D721Med (cell line): ENCODE measurements around the gene MCIDAS.

Experiments used
- DNase-seq: peaks from one replicate; pipeline ENCODE4 v3.0.0; 2011; ENCODE audit warnings: low spot score; ENCODE audit not compliant: insufficient read length
- FAIRE-seq: peaks from 2 replicates; lab custom pipeline; 2011; peaks lifted over from hg19 to GRCh38; lab: Jason Lieb, UNC
- TF ChIP-seq, protein P1 (sequence below): IDR thresholded peaks from 2 replicates; pipeline ENCODE4 v1.5.1; 2012; ENCODE audit warnings: mild to moderate bottlenecking, control low read depth; ENCODE audit not compliant: insufficient read depth; ENCODE audit errors: missing control alignments

MCIDAS gene

DNA sequence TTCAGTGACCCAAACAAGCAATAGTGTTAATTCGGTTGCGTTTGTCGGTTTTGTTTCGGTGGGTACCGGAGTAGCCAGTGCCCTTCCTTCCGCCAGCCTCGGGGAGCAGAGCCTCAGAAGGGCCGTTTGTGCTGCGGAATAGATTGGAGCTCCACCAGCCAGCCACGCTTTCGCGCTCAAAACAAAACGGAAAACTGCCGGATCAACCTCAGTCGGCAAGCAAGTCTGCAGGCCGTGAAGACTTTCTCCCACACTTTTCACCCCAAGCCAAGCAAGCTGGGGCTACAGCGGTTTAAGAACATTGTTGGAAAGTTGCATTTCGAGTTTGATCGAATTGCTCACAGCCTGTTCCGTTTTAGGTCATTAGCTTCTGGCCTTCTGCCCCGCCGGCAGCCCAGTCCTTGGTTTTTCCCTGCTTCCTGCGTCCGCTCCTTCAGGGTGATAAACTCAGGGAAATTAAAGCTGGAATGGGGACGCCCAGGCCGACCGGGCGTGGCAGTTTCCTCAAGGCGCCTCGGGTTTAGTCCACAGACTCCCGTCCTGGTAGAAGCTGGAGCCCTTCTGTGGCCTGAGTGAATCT, 7.1 kb upstream of the MCIDAS start:
- FAIRE-seq (no peak), DNase-seq (no peak)

DNA sequence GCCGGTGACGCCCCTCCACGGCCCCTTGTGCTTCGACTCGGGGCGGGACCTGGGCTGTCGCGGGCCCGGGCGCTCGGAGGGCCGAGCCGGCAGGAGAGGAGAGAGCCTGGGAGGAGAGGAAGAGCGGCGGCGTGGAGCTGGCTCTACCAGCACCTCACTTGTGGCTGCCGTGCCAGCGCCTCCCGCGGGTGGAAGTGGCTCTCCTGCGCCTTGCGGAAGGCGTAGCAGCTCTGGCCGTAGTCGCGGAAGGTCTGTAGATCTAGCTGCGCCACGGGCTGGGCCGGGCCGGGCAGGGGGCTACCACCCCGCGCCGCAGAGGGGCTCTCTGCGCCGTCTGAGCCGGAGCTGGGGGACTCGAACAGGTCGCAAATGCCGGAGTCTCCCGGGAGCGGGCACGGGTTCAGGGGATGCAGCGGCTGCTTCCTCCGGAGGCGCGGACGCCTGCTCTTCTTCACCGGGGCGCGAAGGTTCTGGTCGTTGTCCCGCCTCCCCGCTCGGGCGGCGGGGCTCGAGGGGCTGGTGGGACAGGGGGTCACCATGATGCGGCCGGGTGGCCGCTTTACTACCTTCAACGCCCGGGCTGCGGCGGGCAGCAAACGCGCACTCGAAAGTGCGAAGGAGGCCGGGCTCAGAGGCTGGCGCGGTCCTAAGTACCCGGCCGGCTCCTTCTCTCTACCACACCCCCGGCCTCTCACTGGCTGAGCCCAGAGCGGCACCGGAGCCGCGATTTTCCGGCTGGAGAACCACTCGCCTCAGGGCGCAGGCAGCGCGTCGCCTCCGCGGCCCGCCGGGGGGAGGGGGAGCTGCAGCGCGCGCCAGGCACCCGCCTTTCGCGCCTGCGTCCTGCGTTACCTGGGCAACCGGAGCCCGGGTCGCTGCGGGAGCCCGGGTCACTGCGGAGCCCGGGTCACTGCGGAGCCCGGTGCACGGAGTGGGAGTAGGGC, 6.1 kb upstream of the MCIDAS start, which contains the start of gene CCNO:
Gene CCNO (minus strand): TSS at position 624 of the 944 bp plus-strand sequence. CDS start 85 bp downstream, at position 539.
- TF ChIP-seq, protein P1, sequence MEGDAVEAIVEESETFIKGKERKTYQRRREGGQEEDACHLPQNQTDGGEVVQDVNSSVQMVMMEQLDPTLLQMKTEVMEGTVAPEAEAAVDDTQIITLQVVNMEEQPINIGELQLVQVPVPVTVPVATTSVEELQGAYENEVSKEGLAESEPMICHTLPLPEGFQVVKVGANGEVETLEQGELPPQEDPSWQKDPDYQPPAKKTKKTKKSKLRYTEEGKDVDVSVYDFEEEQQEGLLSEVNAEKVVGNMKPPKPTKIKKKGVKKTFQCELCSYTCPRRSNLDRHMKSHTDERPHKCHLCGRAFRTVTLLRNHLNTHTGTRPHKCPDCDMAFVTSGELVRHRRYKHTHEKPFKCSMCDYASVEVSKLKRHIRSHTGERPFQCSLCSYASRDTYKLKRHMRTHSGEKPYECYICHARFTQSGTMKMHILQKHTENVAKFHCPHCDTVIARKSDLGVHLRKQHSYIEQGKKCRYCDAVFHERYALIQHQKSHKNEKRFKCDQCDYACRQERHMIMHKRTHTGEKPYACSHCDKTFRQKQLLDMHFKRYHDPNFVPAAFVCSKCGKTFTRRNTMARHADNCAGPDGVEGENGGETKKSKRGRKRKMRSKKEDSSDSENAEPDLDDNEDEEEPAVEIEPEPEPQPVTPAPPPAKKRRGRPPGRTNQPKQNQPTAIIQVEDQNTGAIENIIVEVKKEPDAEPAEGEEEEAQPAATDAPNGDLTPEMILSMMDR, result no peak
- FAIRE-seq (no peak), DNase-seq (no peak)

More for the DNA sequence above, 7.1 kb upstream of the MCIDAS start:
- TF ChIP-seq, protein P1, result no peak

DNA sequence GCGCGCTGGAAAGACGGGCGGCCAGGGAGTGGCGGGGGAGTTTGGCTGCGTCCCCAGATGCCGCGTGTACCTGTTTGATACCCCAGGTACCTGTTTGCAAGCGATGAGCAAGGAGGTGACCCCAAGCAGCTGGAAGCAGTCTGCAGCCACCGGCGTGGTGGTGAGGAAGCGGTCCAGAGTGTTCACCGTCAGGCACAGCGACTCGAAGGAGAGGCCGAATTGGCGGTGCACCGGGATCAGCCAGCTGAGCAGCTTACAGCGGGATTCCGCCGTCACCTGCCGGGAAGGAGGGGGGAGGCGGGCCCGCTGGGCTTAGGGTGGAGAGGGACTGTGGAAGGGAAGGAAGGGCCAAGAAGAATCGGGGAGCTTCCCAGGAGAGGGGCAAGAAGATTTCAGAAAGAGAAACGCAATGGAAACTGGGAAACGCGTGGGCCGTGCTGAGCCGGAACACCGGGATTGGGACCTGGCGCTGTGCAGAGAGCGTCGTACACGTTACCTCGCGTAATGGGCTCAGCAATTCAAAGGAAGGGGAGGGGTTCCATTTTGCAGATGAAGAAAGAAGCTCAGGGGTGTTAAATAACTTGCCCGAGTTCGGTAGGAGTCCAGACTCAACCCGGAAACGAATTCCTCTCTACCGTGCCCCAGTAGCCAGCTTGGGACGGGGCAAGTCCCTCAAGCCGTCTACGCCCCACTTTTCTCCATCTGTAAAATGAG, 5.3 kb upstream of the MCIDAS start:
- TF ChIP-seq, protein P1, result no peak
- FAIRE-seq, result no peak
- DNase-seq, result no peak

DNA sequence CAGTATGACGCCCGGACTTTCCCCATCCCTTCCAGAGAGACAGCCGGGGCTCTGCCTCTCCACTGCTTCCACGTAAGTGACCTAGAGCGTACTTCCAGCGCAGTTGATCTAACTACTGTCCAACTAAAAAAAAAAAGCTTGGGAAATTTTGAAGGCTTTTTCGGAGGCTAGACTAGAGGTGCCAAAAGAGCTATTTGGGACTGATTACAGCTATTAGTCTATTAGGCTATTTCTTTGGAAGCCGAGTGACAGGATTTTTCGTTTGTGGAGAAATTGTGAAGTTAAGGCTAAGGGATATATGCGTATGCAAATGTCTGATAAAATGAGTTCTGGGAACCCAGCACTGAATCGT, 4.8 kb upstream of the MCIDAS start:
- TF ChIP-seq, protein P1, result no peak
- DNase-seq (no peak), FAIRE-seq (no peak)

DNA sequence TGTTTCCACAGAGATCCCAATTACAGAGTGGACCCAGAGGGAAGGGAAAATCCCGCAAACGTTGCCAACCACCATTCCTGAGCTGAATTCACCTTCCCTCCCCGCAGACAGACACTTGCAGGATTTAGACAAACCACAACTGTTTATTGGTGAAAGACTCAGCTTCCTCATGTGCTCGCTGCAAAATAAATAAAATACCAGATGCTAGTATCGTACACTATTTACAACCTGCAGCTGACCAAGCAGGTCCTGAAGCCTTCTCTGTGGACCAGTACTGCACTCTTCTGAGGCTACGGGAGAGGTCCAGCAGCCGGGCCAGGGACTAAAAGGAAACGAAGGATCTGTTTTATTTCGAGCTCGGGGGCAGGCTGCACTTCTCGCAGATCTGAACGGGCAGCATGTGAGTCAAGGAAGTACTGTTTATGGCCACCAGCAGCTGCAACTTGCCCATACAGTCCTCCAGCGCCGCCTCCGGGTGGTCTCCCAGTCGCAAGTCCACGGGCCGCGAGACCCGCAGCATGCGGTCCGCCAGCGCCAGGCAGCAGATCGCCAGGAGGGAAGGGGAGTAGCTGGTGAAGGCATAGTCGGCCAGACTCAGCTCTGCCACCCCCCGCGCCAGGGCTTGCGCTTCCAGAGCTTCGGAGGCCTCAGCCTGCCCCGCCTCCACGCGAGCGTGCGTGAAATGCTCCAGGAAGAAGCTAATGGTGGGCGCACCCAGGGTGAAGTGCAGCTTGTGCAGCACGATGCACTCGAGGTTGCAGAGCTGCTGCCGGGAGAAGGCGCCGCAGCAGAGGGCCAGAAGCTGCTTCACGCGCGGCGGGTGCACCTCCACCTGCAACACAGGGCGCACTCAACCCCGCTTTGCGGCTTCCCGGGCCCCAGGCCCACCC, 4.2 kb upstream of the MCIDAS start:
- FAIRE-seq, result no peak
- TF ChIP-seq, protein P1, result no peak

DNA sequence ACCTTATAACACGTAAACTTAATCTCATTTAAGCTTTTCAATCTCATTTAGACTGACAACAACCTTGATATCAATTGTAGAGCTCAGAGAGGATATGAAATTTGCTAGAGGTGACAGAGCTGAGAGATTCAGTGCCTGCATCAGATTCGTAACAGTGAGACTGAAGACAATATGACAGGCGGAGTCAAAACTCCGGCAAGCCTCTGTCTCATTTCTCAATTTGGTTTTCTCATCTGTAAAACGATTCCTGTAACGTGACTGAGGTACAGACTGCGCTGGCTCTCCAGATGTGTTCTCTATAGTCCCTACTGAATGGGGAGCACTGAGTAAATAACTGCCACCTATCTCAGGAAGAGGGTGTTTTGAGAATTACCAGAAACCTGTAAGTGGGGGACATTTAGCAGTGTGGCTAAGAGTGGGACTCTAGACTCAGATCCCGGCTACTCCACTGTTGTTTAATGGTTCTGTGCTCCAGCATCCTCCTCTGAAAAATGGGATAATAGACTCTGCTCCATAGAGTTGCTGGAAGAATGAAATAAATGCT, 3.0 kb upstream of the MCIDAS start:
- no peak for DNase-seq
- TF ChIP-seq, protein P1, result no peak
- no peak for FAIRE-seq

More for the DNA sequence above, 4.2 kb upstream of the MCIDAS start:
- no peak for DNase-seq
